Astrocyte of the cerebellum (primary cell): ENCODE results near the gene BGLAP.
A peak's percentile ranks its signal among the peaks of the same experiment; 100 is the strongest.

Source experiments
- DNase-seq: peaks from one replicate; pipeline ENCODE4 v3.0.0-alpha.2; 2011; ENCODE audit warnings: low read depth
- H3K4me3 ChIP-seq: 2 replicates; pipeline ENCODE4 v1.5.1; 2011; ENCODE audit warnings: mild to moderate bottlenecking, low read depth, low read length, moderate library complexity
- in situ Hi-C: cut with HindIII; loops from 2 replicates; pipeline ENCODE4 v1.10.0; 2017; ENCODE audit warnings: low sequenced_read_pairs
- TF ChIP-seq, protein P1 (sequence below): IDR thresholded peaks from 2 replicates; pipeline ENCODE4 v1.5.1; 2012; ENCODE audit warnings: low read length, low read depth, moderate library complexity, mild to moderate bottlenecking; ENCODE audit errors: missing control alignments

Gene BGLAP

DNA sequence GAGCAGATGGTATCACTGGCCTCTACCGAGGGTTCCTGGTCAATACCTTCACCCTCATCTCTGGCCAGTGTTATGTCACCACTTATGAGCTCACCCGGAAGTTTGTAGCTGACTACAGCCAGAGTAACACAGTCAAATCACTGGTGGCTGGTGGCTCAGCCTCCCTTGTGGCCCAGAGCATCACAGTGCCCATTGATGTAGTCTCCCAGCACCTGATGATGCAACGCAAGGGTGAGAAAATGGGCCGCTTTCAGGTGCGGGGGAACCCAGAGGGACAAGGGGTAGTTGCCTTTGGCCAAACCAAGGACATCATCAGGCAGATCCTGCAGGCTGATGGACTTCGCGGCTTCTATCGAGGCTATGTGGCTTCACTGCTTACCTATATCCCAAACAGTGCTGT is 41.9 kb upstream of the BGLAP start:
- no peak for DNase-seq
- in situ Hi-C loops: no loop called here
- TF ChIP-seq, protein P1, sequence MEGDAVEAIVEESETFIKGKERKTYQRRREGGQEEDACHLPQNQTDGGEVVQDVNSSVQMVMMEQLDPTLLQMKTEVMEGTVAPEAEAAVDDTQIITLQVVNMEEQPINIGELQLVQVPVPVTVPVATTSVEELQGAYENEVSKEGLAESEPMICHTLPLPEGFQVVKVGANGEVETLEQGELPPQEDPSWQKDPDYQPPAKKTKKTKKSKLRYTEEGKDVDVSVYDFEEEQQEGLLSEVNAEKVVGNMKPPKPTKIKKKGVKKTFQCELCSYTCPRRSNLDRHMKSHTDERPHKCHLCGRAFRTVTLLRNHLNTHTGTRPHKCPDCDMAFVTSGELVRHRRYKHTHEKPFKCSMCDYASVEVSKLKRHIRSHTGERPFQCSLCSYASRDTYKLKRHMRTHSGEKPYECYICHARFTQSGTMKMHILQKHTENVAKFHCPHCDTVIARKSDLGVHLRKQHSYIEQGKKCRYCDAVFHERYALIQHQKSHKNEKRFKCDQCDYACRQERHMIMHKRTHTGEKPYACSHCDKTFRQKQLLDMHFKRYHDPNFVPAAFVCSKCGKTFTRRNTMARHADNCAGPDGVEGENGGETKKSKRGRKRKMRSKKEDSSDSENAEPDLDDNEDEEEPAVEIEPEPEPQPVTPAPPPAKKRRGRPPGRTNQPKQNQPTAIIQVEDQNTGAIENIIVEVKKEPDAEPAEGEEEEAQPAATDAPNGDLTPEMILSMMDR: no peak
- no peak overlapping the region for H3K4me3 ChIP-seq

DNA sequence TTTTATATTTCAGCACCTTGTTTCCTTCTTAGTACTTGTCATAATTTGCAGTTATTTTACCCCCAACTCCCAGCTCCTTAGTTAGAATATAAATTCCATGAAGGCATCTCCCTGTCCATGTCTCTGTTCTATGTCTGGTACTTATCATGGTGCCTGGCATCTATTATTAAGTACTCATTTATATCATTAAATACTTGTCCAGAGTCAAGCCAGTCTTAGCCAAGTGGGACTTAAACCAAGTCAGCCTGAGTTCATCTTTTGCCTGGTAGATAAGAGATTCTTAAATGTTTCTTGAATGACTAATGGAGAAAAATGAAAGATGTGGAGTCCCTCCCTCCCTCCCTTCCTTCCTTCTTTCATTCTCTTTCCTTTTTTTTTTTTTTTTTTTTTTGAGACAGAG is 38.7 kb upstream of the BGLAP start:
- DNase-seq: no peak
- no peak overlapping the region for H3K4me3 ChIP-seq
- TF ChIP-seq, protein P1: no peak
- in situ Hi-C loops: no loop called here

DNA sequence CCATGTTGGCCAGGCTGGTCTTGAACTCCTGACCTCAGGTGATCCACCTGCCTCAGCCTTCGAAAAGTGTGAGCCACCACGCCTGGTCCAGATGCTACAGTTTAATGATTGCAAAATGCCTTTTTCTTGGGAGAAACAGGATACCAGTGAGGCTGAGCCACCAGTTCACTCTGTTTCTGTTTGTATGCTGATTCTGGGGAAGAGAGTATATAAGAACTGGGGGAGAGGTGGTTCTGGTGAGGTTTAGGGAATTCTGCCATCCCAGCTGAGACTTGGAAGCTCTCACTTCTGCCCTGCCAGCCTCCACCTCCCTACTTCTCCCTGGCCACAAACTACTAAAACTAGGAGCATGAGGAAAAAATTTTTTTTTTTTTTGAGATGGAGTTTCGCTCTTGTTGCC is 37.3 kb upstream of the BGLAP start:
- in situ Hi-C loops: no loop called here
- DNase-seq: no peak

DNA sequence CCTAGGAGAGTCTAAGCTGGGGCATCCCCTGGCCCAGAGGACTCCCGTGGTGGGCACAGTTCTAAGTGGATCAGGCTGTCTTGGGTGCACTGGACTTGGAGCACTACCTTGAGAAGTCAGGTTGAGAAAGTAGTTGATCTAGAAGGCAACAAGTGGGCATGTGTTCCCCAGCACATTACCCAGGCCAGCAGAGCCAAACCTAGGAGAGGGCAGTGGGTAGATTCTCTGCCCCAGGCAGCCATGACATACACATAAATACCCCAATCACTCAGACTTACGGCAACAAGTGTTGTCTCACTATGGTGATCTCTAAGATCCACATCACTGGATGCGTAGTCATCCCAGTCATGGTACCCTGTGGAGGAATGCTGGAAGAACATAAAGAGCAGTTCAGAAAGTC is 30.7 kb upstream of the BGLAP start:
- TF ChIP-seq, protein P1: no peak
- no peak for DNase-seq
- no peak overlapping the region for H3K4me3 ChIP-seq
- in situ Hi-C loops: no loop called here

More for the DNA sequence above, 37.3 kb upstream of the BGLAP start:
- H3K4me3 ChIP-seq: no peak overlapping the region
- TF ChIP-seq, protein P1: no peak

- in situ Hi-C loops: no loop called here
- TF ChIP-seq, protein P1: no peak
- peak overlapping the region; percentile 77 for H3K4me3 ChIP-seq
- no peak for DNase-seq
These were observed 29.9 kb upstream of the BGLAP start for GRCh38 chr1:156212130-156212529.

- TF ChIP-seq, protein P1: no peak
- peak; percentile 92 for DNase-seq
- in situ Hi-C loops: no loop called here
These were observed 28.9 kb upstream of the BGLAP start, which contains the start of gene PMF1 for GRCh38 chr1:156212833-156213643. TSS of gene PMF1 (plus strand) at chr1:156213007. CDS start at chr1:156213016, 9 bp downstream.

More at GRCh38 chr1:156212833-156213643, 28.9 kb upstream of the BGLAP start, which contains the start of gene PMF1:
- H3K4me3 ChIP-seq: peak within 1 kb of the TSS; percentile 77
